ENCODE data around the gene FIGNL2.

Gene FIGNL2

DNA sequence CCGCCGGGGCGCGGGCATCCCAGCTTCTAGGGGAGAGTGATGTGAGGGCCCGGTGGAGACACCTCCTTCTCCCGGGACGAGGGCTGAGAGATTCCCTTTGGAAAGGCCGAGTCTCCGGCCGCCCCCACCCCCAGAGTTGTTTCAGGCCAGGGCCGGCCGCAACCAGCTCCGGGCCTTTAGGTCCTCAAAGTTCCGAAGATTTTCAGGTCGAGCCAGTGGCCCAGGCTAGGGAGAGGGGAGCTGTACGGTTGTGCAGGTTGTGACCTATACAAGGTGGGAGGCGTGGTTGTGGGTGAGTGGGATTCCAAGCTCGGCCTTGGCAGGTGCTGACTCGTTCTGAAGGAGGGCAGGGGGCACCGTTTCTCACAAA lies 21.0 kb upstream of the FIGNL2 start:
- H3K4me3 ChIP-seq (ENCODE audit: low read depth, low read length): peak overlapping the region; percentile 51
- TF ChIP-seq, protein P1, sequence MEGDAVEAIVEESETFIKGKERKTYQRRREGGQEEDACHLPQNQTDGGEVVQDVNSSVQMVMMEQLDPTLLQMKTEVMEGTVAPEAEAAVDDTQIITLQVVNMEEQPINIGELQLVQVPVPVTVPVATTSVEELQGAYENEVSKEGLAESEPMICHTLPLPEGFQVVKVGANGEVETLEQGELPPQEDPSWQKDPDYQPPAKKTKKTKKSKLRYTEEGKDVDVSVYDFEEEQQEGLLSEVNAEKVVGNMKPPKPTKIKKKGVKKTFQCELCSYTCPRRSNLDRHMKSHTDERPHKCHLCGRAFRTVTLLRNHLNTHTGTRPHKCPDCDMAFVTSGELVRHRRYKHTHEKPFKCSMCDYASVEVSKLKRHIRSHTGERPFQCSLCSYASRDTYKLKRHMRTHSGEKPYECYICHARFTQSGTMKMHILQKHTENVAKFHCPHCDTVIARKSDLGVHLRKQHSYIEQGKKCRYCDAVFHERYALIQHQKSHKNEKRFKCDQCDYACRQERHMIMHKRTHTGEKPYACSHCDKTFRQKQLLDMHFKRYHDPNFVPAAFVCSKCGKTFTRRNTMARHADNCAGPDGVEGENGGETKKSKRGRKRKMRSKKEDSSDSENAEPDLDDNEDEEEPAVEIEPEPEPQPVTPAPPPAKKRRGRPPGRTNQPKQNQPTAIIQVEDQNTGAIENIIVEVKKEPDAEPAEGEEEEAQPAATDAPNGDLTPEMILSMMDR (conservative IDR thresholded peaks at IDR 0.05; ENCODE audit: low read depth, low read length): no peak

DNA sequence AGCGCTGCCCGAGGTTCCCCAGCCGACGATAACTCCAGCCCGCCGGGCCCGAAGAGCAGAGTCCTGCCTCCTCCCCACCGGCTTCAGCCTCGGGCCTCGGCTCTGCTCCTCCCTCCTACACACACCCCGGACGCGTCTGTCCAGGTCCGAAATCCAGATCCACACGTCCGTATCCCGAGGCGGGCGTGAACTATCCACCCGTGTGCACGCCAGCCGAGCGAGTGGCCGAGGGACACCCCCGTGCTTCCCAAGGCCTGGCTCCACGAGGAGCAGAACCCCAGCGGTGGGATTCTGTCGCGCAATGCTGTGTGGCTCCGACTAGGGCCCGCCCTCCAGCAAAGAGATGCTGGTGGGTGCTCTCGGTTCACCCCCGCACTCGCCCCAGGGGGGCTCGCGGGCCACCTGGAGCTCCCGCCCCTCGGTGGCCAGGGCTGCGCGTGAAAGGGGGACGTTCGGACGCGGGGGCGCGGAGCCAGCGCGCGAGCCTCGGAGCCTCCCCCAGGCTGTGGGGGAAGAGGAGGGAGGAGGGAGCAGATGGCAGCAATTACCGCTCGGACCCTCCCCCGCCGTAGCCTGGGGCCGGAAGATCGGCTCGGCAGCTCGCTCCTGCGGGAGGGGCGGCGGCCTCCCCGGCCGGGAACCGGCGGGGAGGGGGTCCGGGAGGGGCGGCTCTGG lies 20.4 kb upstream of the FIGNL2 start:
- no peak for DNase-seq (ENCODE audit: low read depth)
- peak overlapping the region; percentile 51 for H3K4me3 ChIP-seq (ENCODE audit: low read depth, low read length)
- TF ChIP-seq, protein P1 (conservative IDR thresholded peaks at IDR 0.05; ENCODE audit: low read depth, low read length): no peak

More for the DNA sequence above, 21.0 kb upstream of the FIGNL2 start:
- no peak for DNase-seq (ENCODE audit: low read depth)

GRCh38 chr12:51867796-51868428 lies 19.4 kb upstream of the FIGNL2 start:
- DNase-seq (ENCODE audit: low read depth): no peak
- TF ChIP-seq, protein P1 (conservative IDR thresholded peaks at IDR 0.05; ENCODE audit: low read depth, low read length): no peak
- H3K4me3 ChIP-seq (ENCODE audit: low read depth, low read length): no peak overlapping the region

- DNase-seq (ENCODE audit: low read depth): no peak
- TF ChIP-seq, protein P1 (conservative IDR thresholded peaks at IDR 0.05; ENCODE audit: low read depth, low read length): no peak
- no peak overlapping the region for H3K4me3 ChIP-seq (ENCODE audit: low read depth, low read length)
These were observed 18.9 kb upstream of the FIGNL2 start for GRCh38 chr12:51867371-51867770.

- TF ChIP-seq, protein P1 (conservative IDR thresholded peaks at IDR 0.05; ENCODE audit: low read depth, low read length): no peak
- no peak overlapping the region for H3K4me3 ChIP-seq (ENCODE audit: low read depth, low read length)
- DNase-seq (ENCODE audit: low read depth): no peak
These were observed 18.2 kb upstream of the FIGNL2 start for GRCh38 chr12:51866762-51867161.

DNA sequence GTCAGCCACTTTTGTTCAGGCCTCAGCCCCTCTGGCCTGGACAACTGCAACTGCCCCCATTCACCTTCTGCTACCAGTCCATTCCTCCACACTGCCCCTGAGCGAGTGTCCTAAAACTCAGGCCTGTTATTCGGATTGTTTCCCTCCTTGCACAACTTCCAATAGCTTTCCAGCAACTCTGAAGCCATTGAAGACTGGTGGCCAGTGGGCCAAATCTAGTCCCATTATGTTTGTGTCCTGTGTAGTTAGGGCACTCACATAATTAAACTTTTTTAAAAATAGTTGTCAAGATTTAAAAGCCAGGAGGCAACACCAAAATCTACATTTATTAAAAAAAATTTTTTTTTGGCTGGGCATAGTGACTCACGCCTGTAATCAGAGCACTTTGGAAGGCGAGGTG lies 17.8 kb upstream of the FIGNL2 start:
- DNase-seq (ENCODE audit: low read depth): no peak
- TF ChIP-seq, protein P1 (conservative IDR thresholded peaks at IDR 0.05; ENCODE audit: low read depth, low read length): no peak

More for the DNA sequence above, 17.8 kb upstream of the FIGNL2 start:
- H3K4me3 ChIP-seq (ENCODE audit: low read depth, low read length): no peak overlapping the region
